Heart right ventricle (tissue), 16 donors: ENCODE results near the gene ISCA1. TPM values are rescaled to one million over a fixed set of nuclear protein-coding genes. Genes with fewer than 3 reads are reported as not detected.

Experiments
- ATAC-seq, 8 donors: fragments of 200-7000 bp; cut with Tn5 transposase; one replicate each; pipeline ENCODE4 v1.9.1; 2020; ENCODE audit warnings: mild to moderate bottlenecking in 8 of 8, moderate library complexity in 8 of 8, moderate number of reproducible peaks in 1 of 8
- DNase-seq, 2 donors: peaks; one replicate each; pipeline ENCODE4 v3.0.0-alpha.2; 2020
- H3K27ac ChIP-seq, 10 donors: fragments of 200-600 bp; sonication (generic) in 2 of 10; one replicate each; pipeline versions ENCODE4 v1.5.0 to v1.8.0; 2020 to 2022; ENCODE audit warnings: mild to moderate bottlenecking in 3 of 10
- H3K27me3 ChIP-seq, 7 donors: fragments of 200-600 bp; one replicate each; pipeline ENCODE4 v1.8.0; 2021 to 2022; ENCODE audit warnings: mild to moderate bottlenecking in 2 of 7
- H3K36me3 ChIP-seq, 9 donors: fragments of 200-600 bp; sonication (generic) in 1 of 9; one replicate each; pipeline versions ENCODE4 v1.5.0 to v1.8.0; 2020 to 2022; ENCODE audit warnings: mild to moderate bottlenecking in 2 of 9
- H3K4me1 ChIP-seq, 9 donors: fragments of 200-600 bp; sonication (generic) in 1 of 9; one replicate each; pipeline versions ENCODE4 v1.5.0 to v1.8.0; 2020 to 2022; ENCODE audit warnings: mild to moderate bottlenecking in 4 of 9
- H3K4me3 ChIP-seq, 10 donors: fragments of 200-600 bp; sonication (generic) in 2 of 10; one replicate each; pipeline versions ENCODE4 v1.5.0 to v1.8.0; 2020 to 2022; ENCODE audit warnings: mild to moderate bottlenecking in 7 of 10, moderate library complexity in 2 of 10
- H3K9me3 ChIP-seq, 11 donors: fragments of 200-600 bp in 10 of 11; sonication (generic) in 2 of 11; one replicate each; pipeline versions ENCODE4 v1.5.0 to v1.8.0; 2013 to 2022; ENCODE audit warnings: mild to moderate bottlenecking in 2 of 11, control low read depth in 1 of 11, moderate library complexity in 1 of 11
- CTCF ChIP-seq, 9 donors: fragments of 200-600 bp; sonication (generic) in 2 of 9; IDR thresholded peaks; one replicate each; pipeline versions ENCODE4 v1.5.0 to v1.8.0; 2021 to 2022; ENCODE audit warnings: antibody characterized with exemption in 9 of 9, mild to moderate bottlenecking in 5 of 9, moderate library complexity in 1 of 9
- WGBS, 2 donors: extraction: QIAGEN DNeasy Blood & Tissue Kit; methylation state at CpG; one replicate each; pipeline ENCODE4 v1.1.7; 2013; ENCODE audit warnings: inconsistent platforms in 1 of 2; 5-methylcytosine and 5-hydroxymethylcytosine counted together
- intact Hi-C, 10 donors: fragments of 100-400 bp; cut with DNase I; formaldehyde crosslinking; loops; one replicate each; pipeline versions ENCODE4 v1.11.1 to v1.14.2; 2022
- polyA plus RNA-seq, 2 donors: library from polyadenylated mRNA; stranded (reverse); fragments of 200-250 nt; gene quantifications; one replicate each; pipeline ENCODE4 v1.2.3, GENCODE V29; 2013
- total RNA-seq, 10 donors: library from RNA; stranded (reverse); fragmentation: NEBNext Ultra II Directional in 3 of 10; extraction: Animal tissue kit (Norgen Biotek cat#: 25700) in 3 of 10; gene quantifications; one replicate each; pipeline versions ENCODE4 v1.2.1 to v1.2.4, GENCODE V29; 2021 to 2023
- donor health status: Arrhythmogenic right ventricular cardiomyopathy.
- donor health status: ischemic (EF 13 %, LVEDD 7.1; RV severe dilation, severe dysfunction).
- donor health status: healthy with polysubstance abuse.
- donor health status: DM: no; HTN: yes; CAD: no.
- donor health status: DM: no; HTN: no; CAD: no.
- donor health status: ischemic (EF 25% LVEDD 6.9; RV normal size, moderate dysfunction).
- donor health status: ischemic (EF 25% LVEDD 5.7; RV mildly dilated, moderate dysfunction).
- donor health status: healthy.
- donor health status: DM: yes; HTN: yes; CAD: no.
- donor health status: Ischemic cardiomyopathy.
- donor health status: ischemic (EF 35%, LVEDD 5.7; RV mildly dilated, moderate dysfunction).
- donor health status: nonischemic (EF 11% LVEDD 7.7; RV severe dilation, severe dysfunction).
- donor health status: DM: yes; HTN: yes; CAD: no.
- donor health status: PGD.
- donor health status: ischemic (EF 29% LVEDD 5.4; RV normal size, mild dysfunction).
- donor health status: nonischemic (EF 23%, LVEDD 6.1; RV moderate dilation, normal function).

ISCA1 gene
- total and polyA plus RNA-seq, 12 donors: 27.1 to 86.1 (median 70.3) TPM

- Histone ChIP-seq H3K9me3 (peaks cover 0 to 15% (median 0%) of the 10 kb centered on the region in 11 donors), H3K36me3 (no peaks in the 10 kb centered on the region), H3K4me1 (peaks cover 0 to 10% (median 0%) of the 10 kb centered on the region in 9 donors), H3K27ac (no peak overlapping the region), H3K4me3 (no peak overlapping the region), H3K27me3 (no peaks in the 10 kb centered on the region)
- no peak for TF ChIP-seq CTCF (IDR thresholded peaks at IDR 0.05)
- ATAC-seq (no peak), DNase-seq (no peak)
- intact Hi-C loops: loop anchor here in 1 of 10 donors (10.0 kb wide), 1 partner anchor 55 kb away; no protein-coding TSS in a partner anchor
Observed at GRCh38 chr9:86250123-86250522, 32.2 kb downstream of the ISCA1 start.

GRCh38 chr9:86248746-86249145 is 33.6 kb downstream of the ISCA1 start:
- ATAC-seq: no peak
- Histone ChIP-seq H3K4me1 (peaks cover 0 to 10% (median 0%) of the 10 kb centered on the region in 9 donors), H3K27ac (no peak overlapping the region), H3K9me3 (peaks cover 0 to 15% (median 0%) of the 10 kb centered on the region in 11 donors), H3K27me3 (no peaks in the 10 kb centered on the region), H3K4me3 (no peak overlapping the region), H3K36me3 (no peaks in the 10 kb centered on the region)
- no peak for DNase-seq
- intact Hi-C loops: loop anchor here in 1 of 10 donors (5.0 kb wide), 1 partner anchor 46 kb away; no protein-coding TSS in a partner anchor
- WGBS, 2 donors: 93 to 94% methylated on average over 4 of the region's 4 CpGs
- no peak for TF ChIP-seq CTCF (IDR thresholded peaks at IDR 0.05)

- H3K36me3 ChIP-seq: no peaks in the 10 kb centered on the region
- peak; percentile 64 to 95 (median 78) for ATAC-seq
- DNase-seq: peak; percentile 13 to 66
- TF ChIP-seq CTCF (IDR thresholded peaks at IDR 0.05): peak in 2 of 9 donors; percentile 31 to 49
- intact Hi-C loops: loop anchor here in 1 of 10 donors (5.0 kb wide), 1 partner anchor 44 kb away; no protein-coding TSS in a partner anchor
- 34 to 53% methylated on average over 6 of the region's 6 CpGs for WGBS, 2 donors
- H3K4me1 ChIP-seq: peaks cover 0 to 21% (median 0%) of the 10 kb centered on the region in 9 donors
- H3K27me3 ChIP-seq: no peaks in the 10 kb centered on the region
- H3K9me3 ChIP-seq: no peaks in the 10 kb centered on the region
- H3K27ac ChIP-seq: peak overlapping the region in 5 of 10 donors; percentile 26 to 55 (median 32)
- peak overlapping the region in 6 of 10 donors; percentile 3 to 28 (median 23) for H3K4me3 ChIP-seq
Observed at GRCh38 chr9:86246752-86247161, 35.6 kb downstream of the ISCA1 start.

GRCh38 chr9:86242071-86242470 is 40.3 kb downstream of the ISCA1 start:
- Histone ChIP-seq H3K9me3 (no peaks in the 10 kb centered on the region), H3K27me3 (no peaks in the 10 kb centered on the region), H3K4me3 (no peak overlapping the region), H3K36me3 (no peaks in the 10 kb centered on the region), H3K4me1 (peaks cover 0 to 19% (median 0%) of the 10 kb centered on the region in 9 donors), H3K27ac (peak overlapping the region in 2 of 10 donors; percentile 6 to 35)
- 30 to 53% methylated on average over 2 of the region's 2 CpGs for WGBS, 2 donors
- DNase-seq (no peak), ATAC-seq (peak in 2 of 8 donors; percentile 31 to 53)
- no peak for TF ChIP-seq CTCF (IDR thresholded peaks at IDR 0.05)
- intact Hi-C loops: no loop called here
